ENCODE measurements around the gene ADD2. TPM values are rescaled to one million over a fixed set of nuclear protein-coding genes. Genes with fewer than 3 reads are reported as not detected.

Gene ADD2
- total and polyA plus RNA-seq, 12 donors = 0.20 to 5.6 (median 1.9) TPM; not detected in 1

DNA sequence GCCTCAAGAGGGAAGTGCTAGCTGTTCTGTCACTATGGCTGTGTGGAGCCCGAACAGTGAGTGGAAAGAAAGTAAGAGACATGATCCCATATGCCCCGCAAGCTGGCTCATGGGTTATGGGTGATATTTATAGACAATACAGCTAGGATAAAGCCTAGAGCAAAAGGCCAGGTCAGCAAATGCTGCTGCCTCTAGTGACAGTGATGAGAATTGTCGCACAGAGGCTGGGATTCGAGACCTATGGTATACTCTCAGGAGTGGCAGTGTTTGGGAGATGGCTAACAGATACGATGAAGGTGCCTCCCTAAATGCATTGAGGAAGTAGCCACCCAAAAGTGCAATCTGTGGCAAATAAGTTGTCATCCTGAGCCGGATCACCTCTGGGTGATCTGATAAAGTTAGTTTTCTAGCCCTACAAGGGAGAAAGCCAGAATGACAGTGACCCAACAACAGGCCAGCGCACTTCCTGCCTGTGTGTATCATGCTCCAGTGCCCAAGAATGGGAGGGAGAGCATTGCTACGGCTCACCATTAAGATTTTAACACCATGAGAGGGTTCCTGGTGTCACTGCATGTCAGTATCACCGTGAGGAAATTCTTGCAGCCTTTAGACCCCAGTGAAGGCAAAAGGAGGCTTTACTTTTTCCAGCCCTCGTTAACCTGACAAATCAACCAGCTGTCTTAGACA, 122.1 kb downstream of the ADD2 start:
- H3K27ac ChIP-seq = no peak overlapping the region
- 52 to 61% (median 58%) methylated on average over 9 to 10 of the region's 10 CpGs for whole genome bisulfite sequencing, 4 donors
- intact Hi-C loops (cut with DNase I) = no loop called here
- H3K36me3 ChIP-seq (replicated peaks in 1 of 2) = no peaks in the 10 kb centered on the region
- TF ChIP-seq POLR2A (IDR thresholded peaks at IDR 0.05) = no peak
- TF ChIP-seq, protein P1, sequence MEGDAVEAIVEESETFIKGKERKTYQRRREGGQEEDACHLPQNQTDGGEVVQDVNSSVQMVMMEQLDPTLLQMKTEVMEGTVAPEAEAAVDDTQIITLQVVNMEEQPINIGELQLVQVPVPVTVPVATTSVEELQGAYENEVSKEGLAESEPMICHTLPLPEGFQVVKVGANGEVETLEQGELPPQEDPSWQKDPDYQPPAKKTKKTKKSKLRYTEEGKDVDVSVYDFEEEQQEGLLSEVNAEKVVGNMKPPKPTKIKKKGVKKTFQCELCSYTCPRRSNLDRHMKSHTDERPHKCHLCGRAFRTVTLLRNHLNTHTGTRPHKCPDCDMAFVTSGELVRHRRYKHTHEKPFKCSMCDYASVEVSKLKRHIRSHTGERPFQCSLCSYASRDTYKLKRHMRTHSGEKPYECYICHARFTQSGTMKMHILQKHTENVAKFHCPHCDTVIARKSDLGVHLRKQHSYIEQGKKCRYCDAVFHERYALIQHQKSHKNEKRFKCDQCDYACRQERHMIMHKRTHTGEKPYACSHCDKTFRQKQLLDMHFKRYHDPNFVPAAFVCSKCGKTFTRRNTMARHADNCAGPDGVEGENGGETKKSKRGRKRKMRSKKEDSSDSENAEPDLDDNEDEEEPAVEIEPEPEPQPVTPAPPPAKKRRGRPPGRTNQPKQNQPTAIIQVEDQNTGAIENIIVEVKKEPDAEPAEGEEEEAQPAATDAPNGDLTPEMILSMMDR (IDR thresholded peaks at IDR 0.05) = no peak
- no peak for DNase-seq
- H3K27me3 ChIP-seq = no peaks in the 10 kb centered on the region
- H3K9me3 ChIP-seq (replicated peaks in 1 of 3) = no peaks in the 10 kb centered on the region
- no peak overlapping the region for H3K4me3 ChIP-seq
- H3K4me1 ChIP-seq (replicated peaks in 1 of 2) = no peaks in the 10 kb centered on the region

DNA sequence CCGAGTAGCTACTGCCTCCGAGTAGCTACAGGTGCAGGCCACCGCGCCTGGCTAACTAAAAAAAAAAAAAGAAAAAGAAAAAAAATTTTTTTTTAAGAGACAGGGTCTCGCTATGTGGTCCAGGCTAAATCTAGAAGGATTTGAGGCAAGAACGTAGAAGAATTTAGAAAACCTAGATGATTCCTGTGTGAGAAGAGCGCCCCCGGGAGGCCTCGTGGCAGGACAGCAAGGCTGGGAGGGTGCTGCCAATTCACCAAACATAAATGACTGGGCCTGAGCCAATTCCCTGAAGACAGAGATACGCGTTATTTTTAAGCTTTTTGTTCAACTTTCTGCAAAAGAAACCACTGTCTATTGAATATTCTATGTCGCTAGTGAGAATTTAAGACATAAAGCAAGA, 124.3 kb downstream of the ADD2 start:
- Histone ChIP-seq H3K27me3 (no peaks in the 10 kb centered on the region), H3K36me3 (replicated peaks in 1 of 2) (no peaks in the 10 kb centered on the region), H3K4me1 (replicated peaks in 1 of 2) (no peaks in the 10 kb centered on the region), H3K9me3 (replicated peaks in 1 of 3) (no peaks in the 10 kb centered on the region), H3K4me3 (no peak overlapping the region), H3K27ac (no peak overlapping the region)
- intact Hi-C loops (cut with DNase I) = no loop called here
- 67 to 74% (median 68%) methylated on average over 12 of the region's 12 CpGs for WGBS, 4 donors
- TF ChIP-seq POLR2A (IDR thresholded peaks at IDR 0.05) = no peak
- TF ChIP-seq, protein P1 (IDR thresholded peaks at IDR 0.05) = no peak
- no peak for DNase-seq

DNA sequence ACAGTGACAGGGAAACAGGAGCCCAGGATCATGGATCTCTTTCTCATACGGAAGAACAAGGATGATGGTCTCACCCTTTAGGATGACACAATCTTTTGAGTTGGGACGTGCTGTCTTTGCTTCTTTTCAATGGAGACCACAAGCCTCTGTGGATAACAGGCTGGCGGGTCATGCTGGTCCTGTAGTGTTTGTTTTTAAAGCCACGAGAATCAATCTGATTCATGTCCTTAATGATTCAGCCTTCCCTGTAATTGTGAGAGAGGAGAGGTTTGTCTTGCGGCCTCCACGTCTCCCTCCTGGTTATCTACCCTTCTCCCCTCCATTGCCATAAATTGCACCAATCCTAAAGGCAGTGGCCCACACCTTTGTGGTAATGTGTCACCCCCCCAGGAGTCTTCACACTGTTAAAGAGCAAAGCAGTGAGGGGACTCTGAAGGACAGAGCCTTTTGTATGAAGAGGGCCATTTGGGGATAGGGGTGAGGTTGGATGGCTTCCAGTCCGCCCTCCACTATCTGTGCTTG, 126.7 kb downstream of the ADD2 start:
- Histone ChIP-seq H3K4me3 (no peak overlapping the region), H3K4me1 (replicated peaks in 1 of 2) (no peaks in the 10 kb centered on the region), H3K9me3 (replicated peaks in 1 of 3) (no peaks in the 10 kb centered on the region), H3K36me3 (replicated peaks in 1 of 2) (no peaks in the 10 kb centered on the region), H3K27me3 (no peaks in the 10 kb centered on the region), H3K27ac (no peak overlapping the region)
- DNase-seq = no peak
- intact Hi-C loops (cut with DNase I) = no loop called here
- WGBS, 4 donors = 62 to 75% (median 72%) methylated on average over 7 of the region's 7 CpGs
- TF ChIP-seq POLR2A (IDR thresholded peaks at IDR 0.05) = no peak

DNA sequence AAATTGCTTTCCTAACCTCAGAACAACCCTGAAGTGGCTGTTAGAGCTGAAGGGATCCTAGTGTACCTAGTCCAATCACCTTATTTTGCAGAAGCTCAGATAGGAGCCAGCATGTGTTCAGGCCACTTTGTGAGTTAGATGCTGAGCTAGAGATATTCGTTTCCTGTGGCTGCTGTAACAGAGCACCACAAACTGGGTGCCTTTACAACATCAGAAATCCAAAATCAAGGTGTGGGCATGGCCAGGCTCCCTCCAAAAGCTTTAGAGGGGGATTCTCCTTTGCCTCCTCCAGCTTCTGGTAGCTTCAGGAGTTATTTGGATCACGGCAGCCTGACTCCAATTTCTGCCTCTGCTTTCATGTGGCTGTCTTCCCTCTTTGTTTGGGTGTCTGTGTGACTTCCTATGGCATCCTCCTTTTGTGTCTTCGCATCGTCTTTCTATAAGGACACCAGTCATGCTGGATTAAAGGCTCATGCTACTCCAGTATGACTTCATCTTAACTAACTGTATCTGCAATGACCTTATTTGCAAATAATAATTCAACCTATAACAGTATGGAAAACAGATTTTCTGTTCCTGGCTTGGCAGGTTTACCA, 128.1 kb downstream of the ADD2 start:
- DNase-seq = no peak
- Histone ChIP-seq H3K4me1 (replicated peaks in 1 of 2) (no peaks in the 10 kb centered on the region), H3K36me3 (replicated peaks in 1 of 2) (no peaks in the 10 kb centered on the region), H3K4me3 (no peak overlapping the region), H3K9me3 (replicated peaks in 1 of 3) (no peaks in the 10 kb centered on the region), H3K27ac (no peak overlapping the region), H3K27me3 (no peaks in the 10 kb centered on the region)
- 54 to 66% (median 58%) methylated on average over 4 of the region's 4 CpGs for WGBS, 4 donors
- no peak for TF ChIP-seq POLR2A (IDR thresholded peaks at IDR 0.05)
- TF ChIP-seq, protein P1 (IDR thresholded peaks at IDR 0.05) = no peak
- intact Hi-C loops (cut with DNase I) = no loop called here

All from adrenal gland (tissue), 12 donors.